Measurements from ENCODE around the gene KCNH4.
"Not testable (repeated sequence)": the region's sequence is repeated elsewhere in the genome, so short reads cannot be mapped to it uniquely, and the experiment has no call there.

Gene KCNH4

DNA sequence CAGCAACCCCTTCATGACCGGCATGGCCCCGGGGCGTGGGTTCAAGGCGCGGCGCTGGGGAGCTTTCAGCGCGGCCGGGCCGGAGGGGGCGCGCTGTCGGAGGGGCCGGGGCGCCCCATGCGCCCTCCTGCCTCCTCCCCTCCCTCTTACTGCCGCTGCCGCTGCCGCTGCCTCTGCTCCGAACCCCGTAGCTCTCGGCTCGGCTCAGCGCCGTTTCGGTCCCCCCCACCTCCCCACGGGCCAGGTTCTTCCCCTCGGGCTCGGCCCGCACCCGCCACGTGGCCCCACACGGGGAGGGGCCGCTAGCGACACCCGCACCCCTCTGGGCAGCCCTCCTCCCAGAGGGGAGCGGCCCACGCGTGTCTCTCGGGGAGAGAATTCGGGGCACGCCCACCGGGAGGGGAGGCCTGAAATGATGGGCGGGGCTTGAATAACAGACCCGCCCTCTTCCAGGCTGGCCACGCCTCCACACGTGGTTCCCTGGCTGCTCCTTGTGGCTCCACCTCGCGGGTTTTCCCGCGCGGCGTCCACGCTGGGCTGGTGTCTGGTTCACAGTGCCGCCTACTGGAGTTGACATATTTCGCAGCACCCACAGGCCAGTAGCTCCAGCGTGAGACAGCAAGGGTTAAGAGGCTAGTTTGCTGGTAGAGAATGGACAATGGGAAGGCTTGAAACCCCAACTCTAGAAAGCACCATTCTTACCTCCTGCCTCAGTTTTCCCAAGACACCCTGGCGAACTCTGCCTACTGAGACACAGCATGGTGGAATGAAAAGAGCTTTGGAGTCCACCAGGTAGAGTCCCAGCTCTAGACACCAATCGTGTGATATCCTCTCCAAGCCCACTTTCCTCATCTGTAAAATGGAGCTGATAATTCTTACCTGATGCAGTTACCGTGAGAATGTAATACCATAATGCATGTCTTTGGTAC is at the start of gene KCNH4:
Gene KCNH4, minus strand, starts transcription at position 221 of the 929 bp plus-strand sequence. Its CDS starts 197 bp downstream, at position 24.
- DNase-seq = peak; percentile 61

DNA sequence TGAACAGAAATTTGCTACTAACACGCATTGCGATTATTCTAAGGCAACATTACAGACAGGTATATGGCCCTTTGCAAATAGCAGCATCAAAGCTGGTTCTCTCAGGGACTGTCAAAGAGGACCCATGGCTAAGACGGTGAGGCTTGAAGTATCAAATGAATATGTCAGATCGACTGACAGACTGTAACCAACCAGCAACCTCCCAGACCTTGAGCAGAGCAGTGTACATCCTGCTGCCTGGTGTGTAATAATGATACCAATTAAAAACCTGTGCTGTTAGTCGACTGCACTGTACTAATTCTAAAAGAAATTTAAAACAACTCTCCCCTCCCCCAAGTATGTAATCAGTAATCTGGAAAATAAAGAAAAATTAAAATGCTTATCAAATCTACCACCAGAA is 49.3 kb upstream of the KCNH4 start:
- no peak for DNase-seq

DNA sequence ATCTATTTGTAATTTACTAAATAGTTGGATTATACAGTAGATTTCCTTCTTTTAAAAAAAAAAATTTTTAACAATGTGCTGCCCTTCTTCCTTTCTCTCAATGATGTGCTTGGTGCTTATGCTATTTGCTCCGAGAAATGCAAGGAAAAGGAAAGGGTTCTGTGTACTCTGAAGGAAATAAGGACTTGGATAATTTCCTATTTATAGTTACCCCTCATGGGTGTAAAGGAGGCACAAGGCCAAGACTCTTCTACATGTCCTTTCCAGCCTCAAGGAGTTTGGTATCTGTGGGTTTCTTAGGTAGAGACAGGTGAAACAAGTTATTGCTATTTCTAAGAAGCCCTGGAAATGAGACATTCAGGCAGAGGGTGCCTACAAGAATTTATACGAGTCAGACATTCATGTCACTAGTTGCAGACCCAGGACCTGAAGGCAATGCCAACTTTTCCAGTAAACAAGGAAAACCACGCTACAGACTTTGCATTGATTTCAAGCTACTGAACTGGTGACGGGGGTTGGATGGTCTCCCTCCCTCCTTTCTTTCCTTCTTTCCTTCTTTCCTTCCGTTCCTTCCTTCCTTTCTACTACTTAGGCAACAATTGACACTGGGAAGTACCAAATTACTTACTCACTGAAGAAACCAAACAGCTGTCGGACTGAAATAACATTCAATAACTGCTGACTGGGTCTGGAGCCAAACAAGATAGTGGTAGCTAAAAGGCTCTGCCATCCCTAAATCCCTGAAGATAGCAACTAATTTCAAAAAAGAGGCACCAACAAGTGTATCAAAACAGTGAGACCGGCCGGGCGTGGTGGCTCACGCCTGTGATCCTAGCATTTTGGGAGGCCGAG is 47.1 kb upstream of the KCNH4 start:
- no peak for DNase-seq

DNA sequence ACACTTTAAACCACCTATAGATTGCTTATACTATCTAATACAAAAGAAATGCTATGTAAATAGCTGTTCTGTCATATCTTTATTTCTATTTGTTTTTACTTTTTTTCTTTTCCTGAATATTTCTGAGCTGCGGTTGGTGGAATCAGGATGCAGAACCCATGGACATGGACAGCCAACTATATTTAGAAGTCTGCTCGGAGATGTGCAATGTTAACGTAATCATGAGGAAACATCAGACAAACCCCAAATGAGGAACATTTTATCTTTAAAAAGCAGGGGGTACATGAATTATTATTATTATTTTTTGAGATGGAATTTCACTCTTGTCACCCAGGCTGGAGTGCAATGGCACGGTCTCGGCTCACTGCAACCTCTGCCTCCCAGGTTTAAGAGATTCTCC is 44.7 kb upstream of the KCNH4 start:
- no peak for DNase-seq

DNA sequence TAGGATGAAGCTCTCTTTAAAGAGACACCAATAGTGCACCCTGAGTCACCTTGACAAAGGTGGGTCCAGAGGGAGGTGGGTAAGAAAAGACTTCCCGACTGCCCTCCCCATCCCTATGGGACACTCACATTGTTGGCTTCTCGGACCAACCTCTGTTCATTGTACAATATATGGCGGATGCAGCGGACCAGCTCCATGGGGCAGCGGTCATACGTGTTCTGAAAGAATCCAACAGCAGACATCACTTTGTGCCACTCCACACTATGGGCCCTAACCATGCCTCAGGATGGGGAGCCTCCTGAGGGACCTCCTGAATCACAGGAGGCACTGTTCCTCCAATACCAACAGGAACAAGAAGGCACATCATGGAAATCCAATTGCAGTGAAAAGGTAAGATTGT is 43.7 kb upstream of the KCNH4 start:
- no peak for DNase-seq

DNA sequence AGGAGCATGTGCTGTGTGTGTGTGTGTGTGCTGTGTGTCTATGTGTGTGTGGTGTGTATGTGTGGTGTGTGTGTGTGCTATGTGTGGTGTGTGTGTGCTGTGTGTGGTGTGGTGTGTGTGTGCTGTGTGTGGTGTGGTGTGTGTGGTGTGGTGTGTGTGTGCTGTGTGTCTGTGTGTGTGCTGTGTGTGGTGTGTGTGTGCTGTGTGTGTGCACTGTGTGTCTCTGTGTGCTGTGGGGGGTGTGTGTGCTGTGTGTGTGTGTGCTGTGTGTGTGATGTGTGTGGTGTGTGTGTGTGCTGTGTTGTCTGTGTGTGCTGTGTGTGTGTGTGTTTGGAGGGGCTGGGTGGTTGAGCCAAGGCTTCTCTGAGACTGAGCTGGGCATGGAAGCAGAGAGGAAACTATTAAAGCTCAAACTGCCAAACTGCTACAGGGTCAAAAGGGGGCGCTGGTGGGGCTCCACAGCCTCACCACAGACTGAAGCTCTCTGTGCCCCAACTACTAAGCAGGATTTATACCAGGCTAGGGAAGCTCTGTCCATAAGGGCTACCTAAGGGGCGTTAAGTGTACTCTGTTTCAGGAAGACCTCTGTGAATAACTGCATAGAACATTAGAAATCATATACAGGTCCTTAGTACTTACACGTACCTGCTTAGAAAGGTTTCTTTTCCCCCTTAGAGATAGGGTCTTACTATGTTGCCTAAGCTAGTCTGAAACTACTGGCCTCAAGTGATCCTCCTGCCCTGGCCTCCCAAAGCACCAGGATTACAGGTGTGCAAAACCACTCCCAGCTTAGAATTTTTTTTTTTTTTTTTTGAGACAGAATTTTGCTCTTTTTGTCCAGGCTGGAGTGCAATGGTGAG is 41.2 kb upstream of the KCNH4 start:
- DNase-seq = peak; percentile 24

DNA sequence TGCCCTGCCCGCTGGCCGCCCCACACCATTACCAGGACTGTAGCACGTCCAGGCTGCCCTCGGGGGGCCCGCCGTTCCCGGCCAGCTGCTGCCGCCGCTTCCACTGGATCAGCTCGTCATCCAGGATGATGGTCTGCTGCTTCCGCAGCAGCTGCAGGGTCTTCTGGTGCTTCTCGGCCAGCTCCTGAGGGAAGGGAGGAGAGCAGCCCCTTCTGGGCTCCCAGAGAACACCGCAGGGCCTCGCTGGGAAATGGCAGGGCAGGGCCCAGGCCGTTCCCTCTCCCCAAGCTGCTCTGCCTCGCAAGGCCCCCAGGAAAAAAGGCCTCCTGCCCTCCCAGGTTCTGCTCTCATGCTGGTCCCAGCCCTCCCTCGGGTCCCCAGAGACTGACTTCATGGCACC is 38.3 kb upstream of the KCNH4 start:
- not testable (repeated sequence) for DNase-seq

DNA sequence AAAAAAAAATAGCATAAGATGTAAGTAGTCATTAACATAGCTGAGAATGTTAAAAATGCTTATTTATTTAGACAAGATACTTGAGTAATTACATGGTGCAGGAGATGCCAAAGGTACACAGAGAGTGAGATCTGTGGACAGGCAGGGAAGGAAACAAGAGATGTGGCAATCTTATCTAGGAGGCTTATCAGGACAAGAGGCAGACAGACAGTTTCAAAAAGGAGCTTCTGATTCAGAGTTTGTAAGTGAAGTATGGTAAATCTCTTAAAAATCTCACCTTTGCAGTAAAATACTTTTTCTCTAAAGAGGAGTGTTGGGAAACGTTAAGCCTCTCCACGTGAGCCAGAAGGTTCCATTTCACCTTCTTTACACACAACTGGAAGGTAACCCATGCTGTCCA is 33.2 kb upstream of the KCNH4 start:
- no peak for DNase-seq

DNA sequence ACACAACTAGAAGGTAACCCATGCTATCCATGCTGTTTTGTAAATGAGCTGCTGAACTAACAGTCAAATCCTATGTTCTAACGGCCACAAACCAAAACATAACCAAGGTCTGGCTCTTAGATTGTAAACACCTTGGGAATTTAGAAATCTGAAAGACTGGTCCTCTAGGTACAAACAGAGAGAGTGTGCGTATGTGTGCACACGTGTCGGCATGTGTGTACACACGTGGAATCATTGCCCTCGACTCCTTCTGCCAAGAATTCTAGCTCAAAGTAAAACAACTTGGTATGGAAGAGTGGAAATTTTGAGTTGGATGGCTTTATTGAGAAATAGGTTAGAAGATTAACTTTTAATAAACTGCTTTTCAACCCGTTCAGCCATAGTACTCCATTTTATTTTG is 31.4 kb upstream of the KCNH4 start:
- DNase-seq = no peak

DNA sequence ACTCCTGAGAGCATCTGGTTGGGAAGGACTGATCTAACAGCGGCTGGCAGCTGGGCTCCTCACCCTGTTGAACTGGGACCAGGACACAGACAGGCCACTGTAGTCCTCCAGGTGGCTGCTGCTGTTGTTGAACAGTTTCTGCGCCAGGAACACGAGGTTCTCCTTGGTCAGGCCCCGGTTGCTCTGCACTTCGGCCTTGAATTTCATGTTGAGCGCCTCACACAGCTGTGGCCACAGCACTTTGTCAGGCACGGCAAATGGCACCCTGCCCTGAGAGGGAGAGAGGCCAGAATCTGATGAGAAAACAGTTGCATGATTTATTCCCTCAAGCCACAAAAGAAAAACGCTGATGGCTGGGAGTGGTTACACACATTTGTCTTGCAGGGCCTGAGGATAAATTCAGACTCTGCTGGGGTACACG is 31.0 kb upstream of the KCNH4 start:
- not testable (repeated sequence) for DNase-seq

DNA sequence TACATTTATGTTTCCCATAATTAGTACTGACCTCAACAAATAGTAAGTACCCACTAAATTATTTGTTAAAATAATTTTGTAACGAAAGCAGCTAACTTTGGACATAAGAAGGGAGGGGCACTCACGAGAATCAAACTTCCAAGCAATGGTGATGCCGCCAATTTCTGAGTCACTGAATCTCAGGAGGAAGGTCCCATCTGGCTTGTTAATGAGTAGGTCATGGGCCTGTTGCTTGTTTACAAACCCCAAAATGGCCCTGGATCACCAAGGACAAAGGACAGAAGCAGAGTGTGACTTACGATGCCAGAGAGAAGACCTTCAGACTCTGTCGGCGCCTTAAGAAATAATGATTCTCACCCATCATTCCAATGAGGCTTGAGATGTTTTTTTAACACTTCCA is 29.1 kb upstream of the KCNH4 start:
- no peak for DNase-seq

DNA sequence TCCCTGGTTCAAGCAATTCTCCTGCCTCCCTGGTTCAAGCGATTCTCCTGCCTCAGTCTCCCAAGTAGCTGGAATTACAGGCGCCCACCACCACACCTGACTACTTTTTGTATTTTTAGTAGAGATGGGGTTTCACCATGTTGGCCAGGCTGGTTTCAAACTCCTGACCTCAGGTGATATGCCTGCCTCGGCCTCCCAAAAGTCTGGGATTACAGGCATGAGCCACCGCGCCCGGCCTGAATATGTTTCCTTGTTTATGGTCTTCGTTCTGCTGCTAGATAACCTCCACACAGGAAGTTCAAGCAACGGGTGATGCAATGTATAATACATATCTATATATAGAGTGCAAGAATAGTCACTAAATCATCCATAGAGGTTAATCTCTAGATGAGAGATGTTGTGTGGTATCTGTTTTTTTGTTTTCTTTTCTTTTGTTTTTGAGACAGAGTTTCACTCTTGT is 25.2 kb upstream of the KCNH4 start:
- DNase-seq = not testable (repeated sequence)

DNA sequence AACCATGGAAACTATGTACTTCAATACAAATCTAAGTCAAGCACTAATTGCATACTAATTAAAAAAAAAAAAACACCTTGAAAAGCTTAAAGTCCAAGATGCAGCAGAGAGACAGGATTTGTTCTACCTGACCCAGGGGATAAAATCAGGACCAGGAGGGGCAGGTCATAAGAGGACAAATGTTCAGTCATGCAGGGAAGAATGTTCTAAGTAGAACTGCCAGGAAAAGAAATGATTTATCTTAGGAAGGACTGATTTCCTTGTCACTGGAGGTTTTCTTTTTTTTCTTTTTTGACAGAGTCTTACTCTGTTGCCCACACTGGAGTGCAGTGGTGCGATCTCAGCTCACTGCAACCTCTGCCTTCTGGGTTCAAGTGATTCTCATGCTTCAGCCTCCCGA is 22.4 kb upstream of the KCNH4 start:
- DNase-seq = no peak

DNA sequence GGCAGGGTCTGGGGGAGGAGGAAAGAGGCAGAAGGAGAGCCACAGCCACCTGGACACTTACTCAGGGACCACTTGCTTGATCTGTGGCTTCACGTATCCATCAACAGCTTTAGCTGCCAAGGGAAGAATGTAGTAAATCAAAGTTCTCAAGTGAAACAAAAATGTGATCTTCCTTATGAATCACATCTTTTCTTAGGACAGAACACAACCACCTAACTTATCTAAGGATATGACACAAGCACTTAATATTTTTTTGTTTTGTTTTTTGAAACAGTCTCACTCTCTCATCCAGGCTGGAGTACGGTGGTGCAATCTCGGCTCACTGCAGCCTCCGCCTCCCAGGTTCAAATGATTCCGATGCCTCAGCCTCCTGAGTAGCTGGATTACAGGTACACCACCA is 21.8 kb upstream of the KCNH4 start:
- no peak for DNase-seq

DNA sequence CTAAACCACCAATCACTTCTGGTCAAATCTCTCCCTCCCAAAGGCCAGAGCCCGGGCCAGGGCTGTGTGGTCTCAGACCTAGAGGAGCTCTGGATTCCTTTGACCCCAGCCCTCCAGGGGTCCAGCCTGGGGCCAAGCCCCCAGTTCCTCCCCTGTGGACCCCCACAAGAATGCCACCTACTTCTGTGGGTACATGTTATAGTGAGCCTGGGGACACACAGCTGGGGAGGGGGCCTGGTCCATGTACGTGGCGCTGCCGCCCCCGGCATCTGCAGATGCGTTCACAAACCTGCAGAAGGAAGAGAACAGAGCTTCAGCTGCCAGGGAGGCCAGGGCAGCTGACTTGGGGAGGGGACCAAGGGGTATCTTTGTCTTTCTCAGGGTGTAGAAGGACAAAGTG is 21.2 kb upstream of the KCNH4 start:
- DNase-seq = no peak

DNA sequence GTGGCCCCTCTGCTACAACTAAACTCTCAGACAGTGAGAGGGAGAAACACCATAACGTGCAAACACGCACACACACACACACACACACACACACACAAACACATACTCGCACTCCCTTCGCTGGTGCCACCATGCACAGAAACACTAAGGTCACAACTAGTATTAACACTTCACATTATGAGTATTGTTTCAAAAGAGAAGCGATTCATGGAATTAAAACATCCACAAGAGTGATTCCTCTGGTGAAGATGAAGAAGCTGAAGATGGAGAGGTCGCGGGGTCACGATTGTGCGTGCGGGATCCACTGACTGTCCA is 20.5 kb upstream of the KCNH4 start:
- no peak for DNase-seq

DNA sequence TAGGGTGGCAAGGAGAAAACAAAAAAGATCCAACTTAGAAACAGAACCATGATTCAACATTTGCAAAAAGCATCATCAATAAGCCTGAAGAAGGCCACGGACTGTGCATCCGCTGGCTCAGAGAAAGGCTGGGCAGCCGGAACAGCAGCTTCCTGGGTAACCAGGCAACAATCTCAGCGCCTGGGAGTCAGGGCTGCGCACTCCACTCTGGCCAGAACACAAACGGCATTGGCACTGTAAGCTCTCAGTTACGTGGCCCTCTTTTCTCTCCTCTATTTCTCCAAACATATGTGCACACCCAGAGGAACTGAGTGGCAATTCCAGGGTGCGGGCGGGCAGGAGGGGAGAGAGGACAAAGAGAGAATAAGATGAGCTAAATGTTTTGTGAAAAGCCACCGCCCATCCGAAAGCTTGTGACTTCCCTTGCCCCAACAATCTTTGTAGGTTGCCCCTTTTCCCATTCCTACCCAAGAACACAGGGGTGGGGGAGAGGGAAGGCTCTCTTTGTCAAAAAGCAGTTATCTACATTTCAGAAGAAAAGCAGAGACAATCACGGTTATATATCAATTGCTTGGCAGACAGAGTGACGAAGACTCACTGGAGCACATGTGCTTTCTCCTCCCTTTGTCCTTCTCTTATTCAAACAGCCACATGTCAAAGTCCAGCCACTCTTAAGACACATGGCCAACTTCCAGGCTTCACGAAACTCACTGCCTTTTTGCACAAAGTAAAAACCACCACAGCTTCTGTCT is 19.9 kb upstream of the KCNH4 start:
- no peak for DNase-seq

DNA sequence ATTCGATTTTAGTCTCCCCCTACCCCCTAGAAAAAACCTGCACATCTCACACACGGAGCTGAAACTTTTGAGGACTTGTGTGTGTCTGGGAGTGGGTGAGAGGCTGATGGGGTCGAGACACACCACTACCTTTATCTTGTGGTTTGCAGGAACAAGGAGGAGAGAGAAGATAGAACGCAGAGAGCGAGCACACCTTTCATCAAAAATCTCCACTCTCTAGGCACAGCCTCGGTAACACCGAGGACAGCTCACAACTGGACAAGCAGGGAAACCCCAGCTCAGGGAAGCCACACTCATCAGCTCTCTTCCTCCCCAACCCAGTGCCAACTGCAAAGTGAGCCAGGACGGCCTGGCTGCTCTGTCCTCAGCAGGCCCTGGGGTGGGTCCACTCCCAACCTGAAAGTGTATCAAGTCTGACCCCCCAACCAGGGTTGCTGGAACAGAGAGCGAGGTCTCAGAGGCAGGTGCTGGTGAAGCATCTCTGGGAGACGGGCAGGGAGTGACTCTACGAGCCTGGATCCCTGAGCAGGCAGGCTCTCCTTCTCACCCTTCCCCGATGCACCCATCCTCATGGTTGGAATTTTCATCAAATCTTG is 18.6 kb upstream of the KCNH4 start:
- DNase-seq = no peak

DNA sequence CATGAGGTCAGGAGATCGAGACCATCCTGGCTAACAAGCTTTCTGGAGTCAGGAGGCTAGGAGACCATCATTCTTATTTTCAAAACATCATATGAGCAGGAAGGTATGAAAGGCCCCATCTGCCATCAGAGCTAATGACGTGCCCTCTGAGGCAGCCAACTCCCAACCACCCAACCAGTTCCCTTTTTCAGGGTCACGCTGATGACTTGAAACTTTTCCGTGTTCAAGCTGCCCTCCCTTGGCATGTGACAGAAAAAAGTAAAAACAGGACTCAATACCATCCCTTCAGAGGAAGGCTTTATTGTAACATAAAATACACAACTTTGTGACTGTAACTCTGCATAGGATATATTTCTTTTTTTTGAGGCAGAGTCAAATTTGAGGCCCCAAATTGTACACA is 18.0 kb upstream of the KCNH4 start:
- DNase-seq = no peak

DNA sequence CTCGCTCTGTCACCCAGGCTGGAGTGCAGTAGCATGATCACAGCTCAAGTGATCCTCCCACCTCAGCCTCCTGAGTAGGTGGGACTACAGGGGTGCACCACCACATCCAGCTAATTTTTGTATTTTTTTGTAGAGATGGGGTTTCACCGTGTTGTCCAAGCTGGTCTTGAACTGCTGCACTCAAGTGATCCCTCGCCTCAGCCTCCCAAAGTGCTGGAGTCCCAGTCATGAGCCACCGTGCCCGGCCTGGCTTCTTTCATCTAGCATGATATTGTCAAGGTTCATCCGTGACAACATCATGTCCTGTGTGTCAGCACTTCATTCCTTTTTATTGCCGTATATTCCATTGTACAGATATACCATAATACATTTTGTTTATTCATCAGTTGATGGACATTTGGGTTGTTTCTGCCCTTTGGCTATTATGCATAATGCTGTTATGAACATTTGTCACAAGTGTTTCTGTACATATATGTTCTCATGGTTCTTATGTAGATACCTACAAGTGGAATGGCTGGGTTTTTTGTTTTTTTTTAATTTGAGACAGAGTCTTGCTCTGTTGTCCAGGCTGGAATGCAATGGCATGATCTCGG is 16.7 kb upstream of the KCNH4 start:
- no peak for DNase-seq
